ENCODE results near the gene SNRNP70.
"Not testable (repeated sequence)": the region's sequence is repeated elsewhere in the genome, so short reads cannot be mapped to it uniquely, and the experiment has no call there.

- TF ChIP-seq, protein P1, sequence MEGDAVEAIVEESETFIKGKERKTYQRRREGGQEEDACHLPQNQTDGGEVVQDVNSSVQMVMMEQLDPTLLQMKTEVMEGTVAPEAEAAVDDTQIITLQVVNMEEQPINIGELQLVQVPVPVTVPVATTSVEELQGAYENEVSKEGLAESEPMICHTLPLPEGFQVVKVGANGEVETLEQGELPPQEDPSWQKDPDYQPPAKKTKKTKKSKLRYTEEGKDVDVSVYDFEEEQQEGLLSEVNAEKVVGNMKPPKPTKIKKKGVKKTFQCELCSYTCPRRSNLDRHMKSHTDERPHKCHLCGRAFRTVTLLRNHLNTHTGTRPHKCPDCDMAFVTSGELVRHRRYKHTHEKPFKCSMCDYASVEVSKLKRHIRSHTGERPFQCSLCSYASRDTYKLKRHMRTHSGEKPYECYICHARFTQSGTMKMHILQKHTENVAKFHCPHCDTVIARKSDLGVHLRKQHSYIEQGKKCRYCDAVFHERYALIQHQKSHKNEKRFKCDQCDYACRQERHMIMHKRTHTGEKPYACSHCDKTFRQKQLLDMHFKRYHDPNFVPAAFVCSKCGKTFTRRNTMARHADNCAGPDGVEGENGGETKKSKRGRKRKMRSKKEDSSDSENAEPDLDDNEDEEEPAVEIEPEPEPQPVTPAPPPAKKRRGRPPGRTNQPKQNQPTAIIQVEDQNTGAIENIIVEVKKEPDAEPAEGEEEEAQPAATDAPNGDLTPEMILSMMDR (conservative IDR thresholded peaks at IDR 0.05 in 1 of 2, IDR thresholded peaks at IDR 0.05 in 1 of 2; ENCODE audit: low read depth in 1 of 2, low read length in 2 of 2) = not testable (repeated sequence)
- TF ChIP-seq EZH2 (IDR thresholded peaks at IDR 0.05; ENCODE audit: low read length, missing control alignments) = not testable (repeated sequence)
These were observed 35.4 kb upstream of the SNRNP70 start for GRCh38 chr19:49049834-49050233.
